ENCODE results near the gene SCG2.

Gene SCG2

GRCh38 chr2:223587301-223587700 is 14.9 kb downstream of the SCG2 start:
- TF ChIP-seq CTCF (IDR thresholded peaks at IDR 0.05; ENCODE audit: low read depth, low read length): no peak
- H3K4me3 ChIP-seq (replicated peaks in 1 of 2; ENCODE audit: low read depth in 2 of 2, low read length in 2 of 2): no peak overlapping the region
- DNase-seq (ENCODE audit: low read depth in 2 of 2): peak in 1 of 2 donors; percentile 59

GRCh38 chr2:223586261-223586660 is 15.9 kb downstream of the SCG2 start:
- no peak overlapping the region for H3K4me3 ChIP-seq (replicated peaks in 1 of 2; ENCODE audit: low read depth in 2 of 2, low read length in 2 of 2)
- no peak for TF ChIP-seq CTCF (IDR thresholded peaks at IDR 0.05; ENCODE audit: low read depth, low read length)
- peak; percentile 87 to 92 for DNase-seq (ENCODE audit: low read depth in 2 of 2)

- no peak for TF ChIP-seq CTCF (IDR thresholded peaks at IDR 0.05; ENCODE audit: low read depth, low read length)
- DNase-seq (ENCODE audit: low read depth in 2 of 2): peak; percentile 64 to 78
- H3K4me3 ChIP-seq (replicated peaks in 1 of 2; ENCODE audit: low read depth in 2 of 2, low read length in 2 of 2): no peak overlapping the region
These were observed 16.5 kb downstream of the SCG2 start for GRCh38 chr2:223585666-223586065.

GRCh38 chr2:223582001-223582400 is 20.2 kb downstream of the SCG2 start:
- H3K4me3 ChIP-seq (replicated peaks in 1 of 2; ENCODE audit: low read depth in 2 of 2, low read length in 2 of 2): no peak overlapping the region
- no peak for DNase-seq (ENCODE audit: low read depth in 2 of 2)
- no peak for TF ChIP-seq CTCF (IDR thresholded peaks at IDR 0.05; ENCODE audit: low read depth, low read length)

- no peak for TF ChIP-seq CTCF (IDR thresholded peaks at IDR 0.05; ENCODE audit: low read depth, low read length)
- peak; percentile 68 to 76 for DNase-seq (ENCODE audit: low read depth in 2 of 2)
- no peak overlapping the region for H3K4me3 ChIP-seq (replicated peaks in 1 of 2; ENCODE audit: low read depth in 2 of 2, low read length in 2 of 2)
These were observed 21.2 kb downstream of the SCG2 start for GRCh38 chr2:223580951-223581350.

- H3K4me3 ChIP-seq (replicated peaks in 1 of 2; ENCODE audit: low read depth in 2 of 2, low read length in 2 of 2): no peak overlapping the region
- TF ChIP-seq CTCF (IDR thresholded peaks at IDR 0.05; ENCODE audit: low read depth, low read length): no peak
- no peak for DNase-seq (ENCODE audit: low read depth in 2 of 2)
These were observed 23.3 kb downstream of the SCG2 start for GRCh38 chr2:223578846-223579245.

GRCh38 chr2:223576873-223577272 is 25.3 kb downstream of the SCG2 start:
- DNase-seq (ENCODE audit: low read depth in 2 of 2): peak; percentile 96 to 97
- TF ChIP-seq CTCF (IDR thresholded peaks at IDR 0.05; ENCODE audit: low read depth, low read length): no peak
- no peak overlapping the region for H3K4me3 ChIP-seq (replicated peaks in 1 of 2; ENCODE audit: low read depth in 2 of 2, low read length in 2 of 2)
